SK-N-SH (cell line): ENCODE measurements around the gene CD14. TPM values are rescaled to one million over a fixed set of nuclear protein-coding genes. Genes with fewer than 3 reads are reported as not detected.

Source experiments
- CTCF ChIA-PET: fragments of 300-600, 350-600 bp; formaldehyde crosslinking; extraction: SDS; loops from one replicate; lab custom pipeline; 2021; lab: Yijun Ruan, JAX
- POLR2A ChIA-PET: fragments of 350-600 bp; sonication (Branson Sonifier 250); formaldehyde crosslinking; extraction: SDS; loops from one replicate; lab custom pipeline; 2020; ENCODE audit warnings: antibody characterized with exemption, inconsistent platforms; lab: Yijun Ruan, JAX
- DNase-seq: peaks from one replicate; pipeline ENCODE4 v3.0.0; 2012
- H2AFZ ChIP-seq: fragments of 200-600 bp; sonication (generic); 2 replicates; pipeline ENCODE4 v1.8.1; 2016; ENCODE audit warnings: antibody characterized with exemption, mild to moderate bottlenecking, low read depth
- H3F3A ChIP-seq: fragments of 200-600 bp; sonication (generic); replicated peaks from 2 replicates; pipeline ENCODE3; 2016; ENCODE audit warnings: antibody characterized with exemption, mild to moderate bottlenecking; ENCODE audit not compliant: insufficient read depth
- H3K27ac ChIP-seq, 2 experiments: fragments of 200-500 bp in 1 of 2; fragments of 200-600 bp in 1 of 2; sonication (Bioruptor generic) in 1 of 2; sonication (generic), shearing (Covaris generic) in 1 of 2; 2 replicates each; pipeline versions ENCODE4 v1.5.1 to v1.6.1; 2014 to 2016; ENCODE audit warnings: low read depth in 2 of 2, inconsistent platforms in 1 of 2, low read length in 1 of 2, mild to moderate bottlenecking in 1 of 2, mixed read lengths in 1 of 2
- H3K27me3 ChIP-seq: fragments of 200-600 bp; sonication (generic), shearing (Covaris generic); 2 replicates; pipeline ENCODE4 v1.6.1; 2016; ENCODE audit warnings: mixed run types; ENCODE audit not compliant: insufficient read depth
- H3K36me3 ChIP-seq, 2 experiments: fragments of 200-500 bp in 1 of 2; fragments of 200-600 bp in 1 of 2; sonication (Bioruptor generic) in 1 of 2; sonication (generic) in 1 of 2; replicated peaks in 1 of 2; 2 replicates each; pipeline versions ENCODE3 to v1.5.1; 2014 to 2016; ENCODE audit warnings: low read length in 1 of 2, mild to moderate bottlenecking in 1 of 2; ENCODE audit not compliant: insufficient read depth in 2 of 2, control insufficient read depth in 1 of 2
- H3K4me1 ChIP-seq, 2 experiments: fragments of 200-500 bp in 1 of 2; fragments of 200-600 bp in 1 of 2; sonication (Bioruptor generic) in 1 of 2; sonication (generic), shearing (Covaris generic) in 1 of 2; 2 replicates each; pipeline versions ENCODE4 v1.5.1 to v1.6.1; 2014 to 2016; ENCODE audit warnings: low read depth in 1 of 2, low read length in 1 of 2, mixed run types in 1 of 2; ENCODE audit not compliant: insufficient read depth in 2 of 2, control insufficient read depth in 1 of 2
- H3K4me2 ChIP-seq: fragments of 200-600 bp; sonication (generic), shearing (Covaris generic); 2 replicates; pipeline ENCODE4 v1.6.1; 2017; ENCODE audit warnings: mixed run types
- H3K4me3 ChIP-seq, 2 experiments: fragments of 200-500 bp in 1 of 2; fragments of 200-600 bp in 1 of 2; sonication (Bioruptor generic) in 1 of 2; sonication (generic), shearing (Covaris generic) in 1 of 2; 2 replicates each; pipeline versions ENCODE4 v1.5.1 to v1.8.1; 2014 to 2016; ENCODE audit warnings: low read depth in 2 of 2, inconsistent platforms in 1 of 2, low read length in 1 of 2, mild to moderate bottlenecking in 1 of 2, mixed read lengths in 1 of 2, moderate library complexity in 1 of 2
- H3K79me2 ChIP-seq: fragments of 200-600 bp; sonication (generic); 2 replicates; pipeline ENCODE4 v1.8.1; 2017; ENCODE audit warnings: mild to moderate bottlenecking; ENCODE audit not compliant: insufficient read depth
- H3K9ac ChIP-seq: fragments of 200-600 bp; sonication (generic); 2 replicates; pipeline ENCODE4 v1.6.1; 2017; ENCODE audit warnings: mixed run types
- H3K9me2 ChIP-seq: fragments of 200-600 bp; sonication (generic); 2 replicates; pipeline ENCODE4 v1.6.1; 2017; ENCODE audit warnings: mixed run types
- H3K9me3 ChIP-seq: fragments of 200-600 bp; sonication (generic); 2 replicates; pipeline ENCODE4 v1.6.1; 2017; ENCODE audit warnings: mixed run types, mild to moderate bottlenecking, moderate library complexity
- H4K20me1 ChIP-seq: fragments of 200-600 bp; sonication (generic); 2 replicates; pipeline ENCODE4 v1.6.1; 2017; ENCODE audit warnings: mild to moderate bottlenecking, mixed run types; ENCODE audit not compliant: insufficient read depth
- EZH2phosphoT487 ChIP-seq: fragments of 200-600 bp; sonication (generic); IDR thresholded peaks from 2 replicates; pipeline ENCODE4 v1.6.1; 2017; ENCODE audit warnings: low read depth, mixed run types, mild to moderate bottlenecking, antibody characterized with exemption, moderate library complexity, borderline replicate concordance
- FOXJ3 ChIP-seq: sonication (generic); formaldehyde crosslinking; IDR thresholded peaks from 2 replicates; pipeline ENCODE4 v1.5.1; 2020; ENCODE audit warnings: mild to moderate bottlenecking, missing genetic modification reagents
- GATA2 ChIP-seq: sonication (generic); formaldehyde crosslinking; IDR thresholded peaks from 2 replicates; pipeline ENCODE4 v1.5.0; 2020; ENCODE audit warnings: mild to moderate bottlenecking, missing genetic modification reagents
- MAX ChIP-seq: IDR thresholded peaks from 2 replicates; pipeline ENCODE4 v1.4.0; 2012; ENCODE audit warnings: low read depth
- NFIC ChIP-seq: IDR thresholded peaks from 2 replicates; pipeline ENCODE4 v1.4.0; 2012; ENCODE audit warnings: borderline replicate concordance
- POLR2AphosphoS5 ChIP-seq: IDR thresholded peaks from 2 replicates; pipeline ENCODE4 v1.6.1; 2012; ENCODE audit warnings: low read depth, low read length
- RCOR1 ChIP-seq: fragments of 150-350 bp; IDR thresholded peaks from 2 replicates; pipeline ENCODE4 v1.6.1; 2017; ENCODE audit warnings: antibody characterized with exemption, low read length
- RXRA ChIP-seq: IDR thresholded peaks from 2 replicates; pipeline ENCODE4 v1.4.0; 2012; ENCODE audit warnings: low read depth, mild to moderate bottlenecking, borderline replicate concordance
- SIN3A ChIP-seq: IDR thresholded peaks from 2 replicates; pipeline ENCODE4 v1.6.1; 2012; ENCODE audit warnings: low read depth, mild to moderate bottlenecking, low read length, moderate library complexity, borderline replicate concordance
- SMC3 ChIP-seq: IDR thresholded peaks from 2 replicates; pipeline ENCODE4 v1.6.1; 2012; ENCODE audit warnings: low read depth, low read length, improper control_type of control experiment
- TCF12 ChIP-seq: IDR thresholded peaks from 2 replicates; pipeline ENCODE4 v1.4.0; 2012
- YY1 ChIP-seq: IDR thresholded peaks from 2 replicates; pipeline ENCODE4 v1.4.0; 2012; ENCODE audit warnings: low read depth, mild to moderate bottlenecking
- WGBS: methylation state at CpG from one replicate; pipeline ENCODE4 v1.1.6; 2017; ENCODE audit warnings: low lambda C conversion rate; 5-methylcytosine and 5-hydroxymethylcytosine counted together
- polyA plus RNA-seq, 3 experiments: library from polyadenylated mRNA; depleted of rRNA; stranded (reverse); fragments of >200 nt; gene quantifications; 2 replicates each; pipeline ENCODE4 v1.2.3, GENCODE V29; 2012
- TF ChIP-seq, protein P1 (sequence below): IDR thresholded peaks from 2 replicates; pipeline ENCODE4; 2012
- TF ChIP-seq, protein P2 (sequence below): IDR thresholded peaks from 2 replicates; pipeline ENCODE4 v1.4.0; 2012; ENCODE audit warnings: low read depth, borderline replicate concordance
- TF ChIP-seq, protein P3 (sequence below): IDR thresholded peaks from 2 replicates; pipeline ENCODE4 v1.4.0; 2012; ENCODE audit warnings: low read depth, borderline replicate concordance

CD14 gene
- polyA plus RNA-seq, 1 of the 3 experiments (the other 2 are of a cell fraction), result 0.12 TPM

DNA sequence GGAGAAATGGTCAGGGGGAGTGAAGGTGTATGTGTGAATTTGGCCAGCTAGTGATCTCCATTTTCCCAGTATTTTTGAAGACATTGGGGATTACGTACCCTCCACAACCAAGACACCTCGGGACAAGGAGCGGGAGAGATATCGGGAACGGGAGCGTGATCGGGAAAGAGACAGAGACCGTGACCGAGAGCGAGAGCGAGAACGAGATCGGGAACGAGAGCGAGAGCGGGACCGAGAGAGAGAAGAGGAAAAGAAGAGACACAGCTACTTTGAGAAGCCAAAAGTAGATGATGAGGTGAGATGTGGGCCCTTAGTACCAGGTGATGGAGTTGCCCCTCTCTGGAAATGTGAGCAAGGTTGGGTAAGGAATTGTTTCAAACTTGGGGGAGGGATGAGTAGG lies 25.9 kb upstream of the CD14 start (continued):
- TF ChIP-seq, protein P1, sequence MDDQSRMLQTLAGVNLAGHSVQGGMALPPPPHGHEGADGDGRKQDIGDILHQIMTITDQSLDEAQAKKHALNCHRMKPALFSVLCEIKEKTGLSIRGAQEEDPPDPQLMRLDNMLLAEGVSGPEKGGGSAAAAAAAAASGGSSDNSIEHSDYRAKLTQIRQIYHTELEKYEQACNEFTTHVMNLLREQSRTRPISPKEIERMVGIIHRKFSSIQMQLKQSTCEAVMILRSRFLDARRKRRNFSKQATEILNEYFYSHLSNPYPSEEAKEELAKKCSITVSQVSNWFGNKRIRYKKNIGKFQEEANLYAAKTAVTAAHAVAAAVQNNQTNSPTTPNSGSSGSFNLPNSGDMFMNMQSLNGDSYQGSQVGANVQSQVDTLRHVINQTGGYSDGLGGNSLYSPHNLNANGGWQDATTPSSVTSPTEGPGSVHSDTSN, result no peak
- TF ChIP-seq, protein P2, sequence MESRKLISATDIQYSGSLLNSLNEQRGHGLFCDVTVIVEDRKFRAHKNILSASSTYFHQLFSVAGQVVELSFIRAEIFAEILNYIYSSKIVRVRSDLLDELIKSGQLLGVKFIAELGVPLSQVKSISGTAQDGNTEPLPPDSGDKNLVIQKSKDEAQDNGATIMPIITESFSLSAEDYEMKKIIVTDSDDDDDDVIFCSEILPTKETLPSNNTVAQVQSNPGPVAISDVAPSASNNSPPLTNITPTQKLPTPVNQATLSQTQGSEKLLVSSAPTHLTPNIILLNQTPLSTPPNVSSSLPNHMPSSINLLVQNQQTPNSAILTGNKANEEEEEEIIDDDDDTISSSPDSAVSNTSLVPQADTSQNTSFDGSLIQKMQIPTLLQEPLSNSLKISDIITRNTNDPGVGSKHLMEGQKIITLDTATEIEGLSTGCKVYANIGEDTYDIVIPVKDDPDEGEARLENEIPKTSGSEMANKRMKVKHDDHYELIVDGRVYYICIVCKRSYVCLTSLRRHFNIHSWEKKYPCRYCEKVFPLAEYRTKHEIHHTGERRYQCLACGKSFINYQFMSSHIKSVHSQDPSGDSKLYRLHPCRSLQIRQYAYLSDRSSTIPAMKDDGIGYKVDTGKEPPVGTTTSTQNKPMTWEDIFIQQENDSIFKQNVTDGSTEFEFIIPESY, result no peak
- TF ChIP-seq YY1 (no peak), TCF12 (no peak), FOXJ3 (CRISPR knock-in tag) (no peak), MAX (no peak), POLR2AphosphoS5 (no peak)

DNA sequence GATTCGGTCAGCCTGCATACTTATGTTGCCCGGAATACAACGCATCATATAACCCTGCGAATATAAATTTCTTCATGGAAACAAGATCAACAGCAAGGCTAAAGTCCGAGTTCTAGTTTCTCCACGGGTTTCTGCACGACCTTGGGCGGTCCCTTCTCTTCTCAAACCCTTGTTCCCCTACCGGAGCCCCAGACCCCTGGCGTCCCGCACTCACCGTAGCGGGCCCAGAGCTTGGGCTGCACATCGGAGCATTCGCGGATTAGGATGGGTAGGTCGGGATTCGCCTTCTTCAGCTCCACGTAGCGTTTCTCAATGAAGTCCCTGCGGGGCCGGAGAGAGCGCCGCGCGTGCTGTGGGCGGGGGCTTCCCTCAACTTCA lies 14.1 kb upstream of the CD14 start:
- peak overlapping the region; percentile 88 to 89 for H3K4me3 ChIP-seq
- no peaks in the 10 kb centered on the region for H3K9me2 ChIP-seq
- no peaks in the 10 kb centered on the region for H3F3A ChIP-seq
- H4K20me1 ChIP-seq, result no peaks in the 10 kb centered on the region
- ChIA-PET CTCF (interaction anchor here (0.6 to 2.5 kb wide), 10 partner anchors 7 to 284 kb away, joined by 3 to 11 read pairs (median 4); partner anchors contain the start of genes SRA1, TMCO6 and WDR55), POLR2A (interaction anchor here (0.7 to 2.4 kb wide), 13 partner anchors 11 to 320 kb away, joined by 3 to 17 read pairs (median 6); partner anchors contain the start of genes ANKHD1, APBB3, EIF4EBP3 and HARS1)
- H2AFZ ChIP-seq, result peak overlapping the region; percentile 85
- TF ChIP-seq SMC3 (no peak), RCOR1 (no peak), POLR2AphosphoS5 (no peak), NFIC (no peak)
- peaks cover 5 to 8% of the 10 kb centered on the region in 2 experiments; a peak in 2 of 4 replicates for H3K4me1 ChIP-seq
- DNase-seq, result no peak
- H3K27ac ChIP-seq, result peak overlapping the region; percentile 72 to 77; a peak in 3 of 4 replicates
- H3K9me3 ChIP-seq, result no peaks in the 10 kb centered on the region
- no peaks in the 10 kb centered on the region for H3K27me3 ChIP-seq
- H3K79me2 ChIP-seq, result peaks cover 65% of the 10 kb centered on the region
- peaks cover 40 to 48% of the 10 kb centered on the region in 2 experiments for H3K36me3 ChIP-seq
- peak overlapping the region; percentile 96 for H3K4me2 ChIP-seq
- WGBS, result 2% methylated on average over 16 of the region's 27 CpGs
- H3K9ac ChIP-seq, result peak overlapping the region; percentile 73

DNA sequence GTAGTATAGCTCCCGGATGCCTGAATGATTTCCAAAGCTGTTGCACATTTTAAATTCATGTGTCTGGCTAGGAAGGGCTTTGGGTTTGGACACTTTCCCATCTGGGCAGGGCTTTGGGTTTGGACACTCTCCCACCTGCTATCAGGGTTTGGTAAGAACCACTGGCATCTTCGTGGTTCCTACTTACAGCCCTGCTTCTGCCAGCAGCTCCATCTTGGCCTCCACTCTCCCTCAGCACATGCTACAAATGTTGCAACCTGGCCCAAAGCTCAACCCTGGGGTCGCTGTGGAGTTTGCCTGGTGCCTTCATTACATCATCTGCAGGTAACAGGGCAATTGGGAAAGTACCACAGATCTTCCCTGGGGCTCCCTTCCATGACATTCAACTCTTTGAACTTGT lies 9.7 kb upstream of the CD14 start:
- no peak overlapping the region for H3K27ac ChIP-seq
- peaks cover 49% of the 10 kb centered on the region for H3K79me2 ChIP-seq
- no peak overlapping the region for H2AFZ ChIP-seq
- no peak for DNase-seq
- POLR2A ChIA-PET, result interaction anchor here (0.6 to 1.3 kb wide), 2 partner anchors 16 to 48 kb away, joined by 4 read pairs; partner anchors contain the start of genes HARS1 and HARS2
- CTCF ChIA-PET, result interaction anchor here (0.6 to 1.7 kb wide), 3 partner anchors 44 to 270 kb away, joined by 3 to 5 read pairs (median 3); no protein-coding TSS in a partner anchor
- H3K9ac ChIP-seq, result no peak overlapping the region
- H3K4me2 ChIP-seq, result no peak overlapping the region
- TF ChIP-seq EZH2phosphoT487 (no peak), SIN3A (no peak), FOXJ3 (CRISPR knock-in tag) (no peak), RCOR1 (no peak), POLR2AphosphoS5 (no peak), GATA2 (no peak), RXRA (no peak)
- TF ChIP-seq, protein P3, sequence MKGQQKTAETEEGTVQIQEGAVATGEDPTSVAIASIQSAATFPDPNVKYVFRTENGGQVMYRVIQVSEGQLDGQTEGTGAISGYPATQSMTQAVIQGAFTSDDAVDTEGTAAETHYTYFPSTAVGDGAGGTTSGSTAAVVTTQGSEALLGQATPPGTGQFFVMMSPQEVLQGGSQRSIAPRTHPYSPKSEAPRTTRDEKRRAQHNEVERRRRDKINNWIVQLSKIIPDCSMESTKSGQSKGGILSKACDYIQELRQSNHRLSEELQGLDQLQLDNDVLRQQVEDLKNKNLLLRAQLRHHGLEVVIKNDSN, result no peak
- H3K4me1 ChIP-seq, result peaks cover 5 to 14% of the 10 kb centered on the region in 2 experiments; a peak in 3 of 4 replicates
- peaks cover 5% of the 10 kb centered on the region for H3F3A ChIP-seq
- H4K20me1 ChIP-seq, result no peaks in the 10 kb centered on the region
- no peaks in the 10 kb centered on the region for H3K9me3 ChIP-seq
- H3K36me3 ChIP-seq, result peaks cover 23 to 28% of the 10 kb centered on the region in 2 experiments
- H3K9me2 ChIP-seq, result no peaks in the 10 kb centered on the region
- no peak overlapping the region for H3K4me3 ChIP-seq
- 90% methylated on average over 2 of the region's 3 CpGs for WGBS
- H3K27me3 ChIP-seq, result no peaks in the 10 kb centered on the region
